Measurements from ENCODE around the gene CASP5.

Gene CASP5

GRCh38 chr11:104979839-104980238 is 43.1 kb downstream of the CASP5 start:
- ChIA-PET POLR2A (no interaction called here), CTCF (no interaction called here)
- H3K36me3 ChIP-seq (ENCODE audit: control insufficient read depth in 2 of 2, insufficient read depth in 1 of 2, low read length in 2 of 2) = no peaks in the 10 kb centered on the region
- H3K27ac ChIP-seq (ENCODE audit: extremely low read depth, low read depth, low read length) = no peak overlapping the region
- H3K9me3 ChIP-seq (ENCODE audit: control insufficient read depth, insufficient read depth, low read depth, low read length) = no peaks in the 10 kb centered on the region
- TF ChIP-seq ZNF580 (tag by site-specific recombination; IDR thresholded peaks at IDR 0.05) = no peak
- no peak for TF ChIP-seq ZNF398 (tag by site-specific recombination; IDR thresholded peaks at IDR 0.05)
- TF ChIP-seq ZNF513 (tag by site-specific recombination; IDR thresholded peaks at IDR 0.05) = no peak
- TF ChIP-seq ZBTB49 (tag by site-specific recombination; IDR thresholded peaks at IDR 0.05; ENCODE audit: low read depth) = no peak
- no peak for TF ChIP-seq ZNF701 (tag by site-specific recombination; IDR thresholded peaks at IDR 0.05)
- TF ChIP-seq ZNF423 (tag by site-specific recombination; IDR thresholded peaks at IDR 0.05) = no peak
- no peak for TF ChIP-seq ZNF518A (tag by site-specific recombination; conservative IDR thresholded peaks at IDR 0.05; ENCODE audit: low read depth)
- TF ChIP-seq ZBTB48 (tag by site-specific recombination; IDR thresholded peaks at IDR 0.05) = no peak
- TF ChIP-seq HOXA7 (CRISPR knock-in tag; IDR thresholded peaks at IDR 0.05; ENCODE audit: borderline replicate concordance) = no peak
- no peak for TF ChIP-seq ZNF529 (tag by site-specific recombination; IDR thresholded peaks at IDR 0.05; ENCODE audit: insufficient replicate concordance)
- H3K4me1 ChIP-seq (ENCODE audit: control insufficient read depth, insufficient read depth, low read length) = no peaks in the 10 kb centered on the region
- no peak overlapping the region for H3K4me3 ChIP-seq (ENCODE audit: low read depth, low read length)

GRCh38 chr11:104973616-104974015 is 49.4 kb downstream of the CASP5 start:
- Histone ChIP-seq H3K4me1 (ENCODE audit: control insufficient read depth, insufficient read depth, low read length) (no peaks in the 10 kb centered on the region), H3K9me3 (ENCODE audit: control insufficient read depth, insufficient read depth, low read depth, low read length) (no peaks in the 10 kb centered on the region), H3K4me3 (ENCODE audit: low read depth, low read length) (no peak overlapping the region), H3K36me3 (ENCODE audit: control insufficient read depth in 2 of 2, insufficient read depth in 1 of 2, low read length in 2 of 2) (no peaks in the 10 kb centered on the region), H3K27ac (ENCODE audit: extremely low read depth, low read depth, low read length) (no peak overlapping the region)
- TF ChIP-seq ZNF518A (tag by site-specific recombination; conservative IDR thresholded peaks at IDR 0.05; ENCODE audit: low read depth) (no peak), ZNF768 (tag by site-specific recombination; IDR thresholded peaks at IDR 0.05) (no peak)
- ChIA-PET POLR2A (no interaction called here), CTCF (interaction anchor here (0.5 to 0.7 kb wide), 3 partner anchors 13 to 27 kb away, joined by 3 to 6 read pairs (median 4); no protein-coding TSS in a partner anchor)
